HEK293 (cell line): ENCODE results near the gene HOOK1.
"Not testable (repeated sequence)": the region's sequence is repeated elsewhere in the genome, so short reads cannot be mapped to it uniquely, and the experiment has no call there.

ENCODE experiments used
- CTCF ChIA-PET: fragments of 350-600 bp; formaldehyde crosslinking; extraction: SDS; loops from one replicate; lab custom pipeline; 2021; ENCODE audit warnings: antibody characterized with exemption; lab: Yijun Ruan, JAX
- POLR2A ChIA-PET: fragments of 300-600 bp; formaldehyde crosslinking; extraction: SDS; loops from one replicate; lab custom pipeline; 2020; ENCODE audit warnings: antibody characterized with exemption, inconsistent platforms; lab: Yijun Ruan, JAX
- H3K27ac ChIP-seq: fragments of 200-500 bp; sonication (Bioruptor generic); 2 replicates; pipeline ENCODE4 v1.5.1; 2014; ENCODE audit warnings: low read depth, low read length, control low read depth, inconsistent platforms; ENCODE audit errors: extremely low read depth
- H3K36me3 ChIP-seq, 2 experiments: fragments of 200-500 bp in 1 of 2; sonication (Bioruptor generic) in 1 of 2; 1 replicate in 1 of 2; 2 replicates in 1 of 2; pipeline ENCODE4 v1.5.1; 2014 to 2017; ENCODE audit warnings: inconsistent platforms in 2 of 2, low read length in 2 of 2; ENCODE audit not compliant: control insufficient read depth in 2 of 2, insufficient read depth in 1 of 2
- H3K4me1 ChIP-seq: fragments of 200-500 bp; sonication (Bioruptor generic); 2 replicates; pipeline ENCODE4 v1.5.1; 2014; ENCODE audit warnings: mild to moderate bottlenecking, low read length, inconsistent platforms; ENCODE audit not compliant: control insufficient read depth, insufficient read depth
- H3K4me3 ChIP-seq: 2 replicates; pipeline ENCODE4 v1.5.1; 2011; ENCODE audit warnings: low read depth, mild to moderate bottlenecking, control low read depth, low read length, moderate library complexity
- H3K9me3 ChIP-seq: fragments of 200-500 bp; sonication (Bioruptor generic); 2 replicates; pipeline ENCODE4 v1.5.1; 2014; ENCODE audit warnings: low read depth, low read length, inconsistent platforms; ENCODE audit not compliant: control insufficient read depth, insufficient read depth
- CTCF ChIP-seq: fragments of 450-650 bp; formaldehyde crosslinking; IDR thresholded peaks from 2 replicates; pipeline ENCODE4 v1.5.1; 2016; ENCODE audit warnings: missing biosample characterization, missing genetic modification characterization
- GLIS2 ChIP-seq: fragments of 450-650 bp; formaldehyde crosslinking; IDR thresholded peaks from 2 replicates; pipeline ENCODE4 v1.5.1; 2016; ENCODE audit warnings: missing biosample characterization, missing genetic modification characterization
- HOXC10 ChIP-seq: sonication (generic); formaldehyde crosslinking; IDR thresholded peaks from 2 replicates; pipeline ENCODE4 v1.8.1; 2023; ENCODE audit warnings: mild to moderate bottlenecking, missing genetic modification reagents
- MYNN ChIP-seq: fragments of 450-650 bp; formaldehyde crosslinking; IDR thresholded peaks from 2 replicates; pipeline ENCODE4 v1.5.1; 2016; ENCODE audit warnings: missing biosample characterization, missing genetic modification characterization, borderline replicate concordance
- PRDM4 ChIP-seq: fragments of 450-650 bp; formaldehyde crosslinking; IDR thresholded peaks from 2 replicates; pipeline ENCODE4 v1.5.1; 2017; ENCODE audit warnings: missing biosample characterization, missing genetic modification characterization
- WT1 ChIP-seq: fragments of 450-650 bp; formaldehyde crosslinking; IDR thresholded peaks from 2 replicates; pipeline ENCODE4 v1.5.1; 2016; ENCODE audit warnings: missing biosample characterization, missing genetic modification characterization
- ZNF114 ChIP-seq: fragments of 450-650 bp; formaldehyde crosslinking; IDR thresholded peaks from 2 replicates; pipeline ENCODE4 v1.5.0; 2017; ENCODE audit warnings: missing biosample characterization, missing genetic modification characterization
- ZNF140 ChIP-seq: fragments of 450-650 bp; formaldehyde crosslinking; IDR thresholded peaks from 2 replicates; pipeline ENCODE4 v1.5.1; 2016; ENCODE audit warnings: missing biosample characterization, missing genetic modification characterization
- ZNF146 ChIP-seq: fragments of 450-650 bp; formaldehyde crosslinking; IDR thresholded peaks from 2 replicates; pipeline ENCODE4 v1.5.1; 2016; ENCODE audit warnings: missing biosample characterization, missing genetic modification characterization
- ZNF274 ChIP-seq, 2 experiments: fragments of 200-500 bp in 1 of 2; fragments of 450-650 bp in 1 of 2; sonication (Bioruptor generic) in 1 of 2; formaldehyde crosslinking in 1 of 2; IDR thresholded peaks; 2 replicates each; pipeline versions ENCODE4 v1.5.1 to v1.6.1; 2014 to 2016; ENCODE audit warnings: borderline replicate concordance in 1 of 2, inconsistent platforms in 1 of 2, low read length in 1 of 2, missing biosample characterization in 1 of 2, missing genetic modification characterization in 1 of 2
- ZNF311 ChIP-seq: fragments of 450-650 bp; formaldehyde crosslinking; IDR thresholded peaks from 2 replicates; pipeline ENCODE4 v1.5.1; 2017; ENCODE audit warnings: missing biosample characterization, missing genetic modification characterization, borderline replicate concordance
- ZNF366 ChIP-seq: fragments of 450-650 bp; formaldehyde crosslinking; conservative IDR thresholded peaks from 2 replicates; pipeline ENCODE4 v1.5.1; 2016; ENCODE audit warnings: missing biosample characterization, missing genetic modification characterization
- ZNF416 ChIP-seq: fragments of 450-650 bp; formaldehyde crosslinking; IDR thresholded peaks from 2 replicates; pipeline ENCODE4 v1.5.1; 2016; ENCODE audit warnings: missing biosample characterization, missing genetic modification characterization
- ZNF426 ChIP-seq: fragments of 450-650 bp; formaldehyde crosslinking; IDR thresholded peaks from 2 replicates; pipeline ENCODE4 v1.5.1; 2017; ENCODE audit warnings: missing biosample characterization, missing genetic modification characterization, mild to moderate bottlenecking, inconsistent platforms, moderate library complexity
- ZNF433 ChIP-seq: fragments of 450-650 bp; formaldehyde crosslinking; IDR thresholded peaks from 2 replicates; pipeline ENCODE4 v1.5.1; 2016; ENCODE audit warnings: missing biosample characterization, missing genetic modification characterization, low read depth
- ZNF501 ChIP-seq: fragments of 450-650 bp; formaldehyde crosslinking; IDR thresholded peaks from 2 replicates; pipeline ENCODE4 v1.5.1; 2016; ENCODE audit warnings: missing biosample characterization, missing genetic modification characterization
- ZNF560 ChIP-seq: fragments of 450-650 bp; formaldehyde crosslinking; IDR thresholded peaks from 2 replicates; pipeline ENCODE4 v1.5.1; 2017; ENCODE audit warnings: missing biosample characterization, missing genetic modification characterization, borderline replicate concordance
- ZNF561 ChIP-seq: fragments of 450-650 bp; IDR thresholded peaks from 2 replicates; pipeline ENCODE4 v1.5.1; 2018; ENCODE audit warnings: missing biosample characterization, missing genetic modification characterization, borderline replicate concordance
- ZNF580 ChIP-seq: fragments of 450-650 bp; formaldehyde crosslinking; IDR thresholded peaks from 2 replicates; pipeline ENCODE4 v1.5.1; 2016; ENCODE audit warnings: missing biosample characterization, missing genetic modification characterization
- ZNF610 ChIP-seq: fragments of 450-650 bp; formaldehyde crosslinking; IDR thresholded peaks from 2 replicates; pipeline ENCODE4 v1.5.1; 2016; ENCODE audit warnings: missing biosample characterization, missing genetic modification characterization, borderline replicate concordance
- ZNF677 ChIP-seq: fragments of 450-650 bp; IDR thresholded peaks from 2 replicates; pipeline ENCODE4 v1.5.0; 2018; ENCODE audit warnings: missing biosample characterization, mild to moderate bottlenecking, missing genetic modification characterization, moderate library complexity

Gene HOOK1

GRCh38 chr1:59837857-59838256, 23.1 kb downstream of the HOOK1 start:
- H3K36me3 ChIP-seq, result peaks cover 16 to 36% of the 10 kb centered on the region in 2 experiments; a peak in 2 of 3 replicates
- POLR2A ChIA-PET, result not testable (repeated sequence)
- TF ChIP-seq ZNF580 (tag by site-specific recombination) (peak; percentile 46; the same call in 1 of the 2 replicates), ZNF146 (tag by site-specific recombination) (peak; percentile 97)
- TF ChIP-seq, all 188 proteins: peak for 2; not testable (repeated sequence) for 186
- CTCF ChIA-PET, result interaction anchor here (0.7 kb wide), 1 partner anchor 38 kb away, joined by 3 read pairs; no protein-coding TSS in a partner anchor
- not testable (repeated sequence) for H3K4me1 ChIP-seq, H3K27ac ChIP-seq, H3K9me3 ChIP-seq, H3K4me3 ChIP-seq

- ChIA-PET CTCF (interaction anchor here (0.6 to 0.8 kb wide), 3 partner anchors 11 to 126 kb away, joined by 3 read pairs; no protein-coding TSS in a partner anchor), POLR2A (no interaction called here)
- no peaks in the 10 kb centered on the region for H3K4me1 ChIP-seq
- H3K9me3 ChIP-seq, result no peaks in the 10 kb centered on the region
- H3K4me3 ChIP-seq, result no peak overlapping the region
- H3K27ac ChIP-seq, result no peak overlapping the region
- TF ChIP-seq ZNF416 (tag by site-specific recombination) (no peak), MYNN (tag by site-specific recombination) (no peak)
- peaks cover 57 to 60% of the 10 kb centered on the region in 2 experiments; a peak in 2 of 3 replicates for H3K36me3 ChIP-seq
Observed at GRCh38 chr1:59845091-59845490, 30.3 kb downstream of the HOOK1 start.

GRCh38 chr1:59846209-59846894, 31.6 kb downstream of the HOOK1 start:
- Histone ChIP-seq H3K36me3 (peaks cover 52 to 54% of the 10 kb centered on the region in 2 experiments; a peak in 2 of 3 replicates), H3K4me3 (no peak overlapping the region), H3K4me1 (no peaks in the 10 kb centered on the region), H3K9me3 (no peaks in the 10 kb centered on the region)
- ChIA-PET POLR2A (no interaction called here), CTCF (no interaction called here)
- TF ChIP-seq ZNF366, result peak; percentile 79
- no peak for TF ChIP-seq ZNF311 (tag by site-specific recombination)
- TF ChIP-seq, all 188 proteins: peak for 1
- no peak overlapping the region for H3K27ac ChIP-seq

GRCh38 chr1:59846895-59847282, 32.1 kb downstream of the HOOK1 start:
- peaks cover 47 to 48% of the 10 kb centered on the region in 2 experiments; a peak in 2 of 3 replicates for H3K36me3 ChIP-seq
- H3K4me3 ChIP-seq, result no peak overlapping the region
- ChIA-PET CTCF (no interaction called here), POLR2A (no interaction called here)
- no peaks in the 10 kb centered on the region for H3K4me1 ChIP-seq
- no peaks in the 10 kb centered on the region for H3K9me3 ChIP-seq
- no peak overlapping the region for H3K27ac ChIP-seq
- TF ChIP-seq ZNF560 (tag by site-specific recombination) (no peak), ZNF561 (tag by site-specific recombination) (no peak), WT1 (tag by site-specific recombination) (no peak), ZNF114 (tag by site-specific recombination) (no peak), ZNF140 (tag by site-specific recombination) (no peak), ZNF501 (tag by site-specific recombination) (no peak), ZNF677 (tag by site-specific recombination) (no peak), ZNF433 (tag by site-specific recombination) (no peak), HOXC10 (no peak), ZNF274 (IDR thresholded peaks at IDR 0.05; ENCODE audit: low read length) (no peak), ZNF274 (tag by site-specific recombination; IDR thresholded peaks at IDR 0.05; ENCODE audit: borderline replicate concordance) (no peak), PRDM4 (tag by site-specific recombination) (no peak), ZNF610 (tag by site-specific recombination) (no peak), GLIS2 (no peak), CTCF (no peak), ZNF426 (tag by site-specific recombination) (no peak), ZNF366 (no peak)
